Activated naive CD8-positive, alpha-beta T cell treated with anti-CD3 and anti-CD28 coated beads, Interleukin-2, amount 50 U/mL, for 16 hours (primary cell): ENCODE results near the gene NEAT1.

Experiments used
- DNase-seq: peaks from one replicate; pipeline ENCODE4 v3.0.0-alpha.2; 2020; ENCODE audit warnings: low read depth, low spot score

NEAT1 gene

DNA sequence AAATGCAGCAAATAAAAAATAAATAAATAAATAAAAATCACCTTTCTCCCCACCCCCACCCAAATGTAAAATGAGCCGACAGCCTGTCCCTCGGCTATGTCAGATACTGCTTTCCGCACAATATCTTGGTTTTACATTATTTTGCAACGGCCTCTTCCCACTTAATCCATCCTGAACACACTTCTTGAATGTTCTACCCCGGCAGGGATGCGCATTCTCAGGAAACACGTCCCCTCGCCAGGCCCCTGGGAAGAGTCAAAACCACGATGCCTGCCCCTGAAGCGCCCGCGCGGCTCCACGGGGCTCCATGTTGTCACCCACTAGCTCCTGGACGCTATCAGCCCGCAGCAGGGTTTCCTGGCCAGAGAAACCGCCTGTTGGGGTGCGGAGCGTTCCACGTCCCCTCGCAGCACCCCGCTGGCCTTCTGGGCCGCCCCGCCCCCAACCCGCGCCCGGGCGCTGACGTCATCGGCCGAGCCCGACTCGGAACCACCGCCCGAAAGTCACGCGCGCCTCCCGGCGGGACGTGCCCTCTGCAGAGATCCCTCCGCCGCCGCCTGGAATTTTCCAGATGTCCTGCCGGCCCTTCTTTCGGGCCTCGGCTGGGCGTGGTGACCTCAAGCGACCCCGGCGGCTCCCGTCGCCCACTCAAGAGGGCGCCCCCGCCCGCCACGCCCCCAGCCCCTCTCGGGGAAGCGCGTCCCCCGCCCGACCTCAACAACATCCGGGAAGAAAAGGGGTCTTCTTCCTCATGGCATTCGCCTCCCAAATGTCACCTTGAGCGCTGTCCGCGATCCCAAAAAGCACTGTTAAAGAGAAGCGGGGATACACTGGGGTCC lies 585 bp upstream of the NEAT1 start:
- DNase-seq, result peak; percentile 81

DNA sequence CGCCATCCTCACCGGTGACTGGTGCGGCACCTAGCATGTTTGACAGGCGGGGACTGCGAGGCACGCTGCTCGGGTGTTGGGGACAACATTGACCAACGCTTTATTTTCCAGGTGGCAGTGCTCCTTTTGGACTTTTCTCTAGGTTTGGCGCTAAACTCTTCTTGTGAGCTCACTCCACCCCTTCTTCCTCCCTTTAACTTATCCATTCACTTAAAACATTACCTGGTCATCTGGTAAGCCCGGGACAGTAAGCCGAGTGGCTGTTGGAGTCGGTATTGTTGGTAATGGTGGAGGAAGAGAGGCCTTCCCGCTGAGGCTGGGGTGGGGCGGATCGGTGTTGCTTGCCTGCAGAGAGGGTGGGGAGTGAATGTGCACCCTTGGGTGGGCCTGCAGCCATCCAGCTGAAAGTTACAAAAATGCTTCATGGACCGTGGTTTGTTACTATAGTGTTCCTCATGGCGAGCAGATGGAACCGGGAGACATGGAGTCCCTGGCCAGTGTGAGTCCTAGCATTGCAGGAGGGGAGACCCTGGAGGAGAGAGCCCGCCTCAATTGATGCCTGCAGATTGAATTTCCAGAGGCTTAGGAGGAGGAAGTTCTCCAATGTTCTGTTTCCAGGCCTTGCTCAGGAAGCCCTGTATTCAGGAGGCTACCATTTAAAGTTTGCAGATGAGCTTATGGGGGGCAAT lies 1.1 kb downstream of the NEAT1 start:
- DNase-seq, result no peak

DNA sequence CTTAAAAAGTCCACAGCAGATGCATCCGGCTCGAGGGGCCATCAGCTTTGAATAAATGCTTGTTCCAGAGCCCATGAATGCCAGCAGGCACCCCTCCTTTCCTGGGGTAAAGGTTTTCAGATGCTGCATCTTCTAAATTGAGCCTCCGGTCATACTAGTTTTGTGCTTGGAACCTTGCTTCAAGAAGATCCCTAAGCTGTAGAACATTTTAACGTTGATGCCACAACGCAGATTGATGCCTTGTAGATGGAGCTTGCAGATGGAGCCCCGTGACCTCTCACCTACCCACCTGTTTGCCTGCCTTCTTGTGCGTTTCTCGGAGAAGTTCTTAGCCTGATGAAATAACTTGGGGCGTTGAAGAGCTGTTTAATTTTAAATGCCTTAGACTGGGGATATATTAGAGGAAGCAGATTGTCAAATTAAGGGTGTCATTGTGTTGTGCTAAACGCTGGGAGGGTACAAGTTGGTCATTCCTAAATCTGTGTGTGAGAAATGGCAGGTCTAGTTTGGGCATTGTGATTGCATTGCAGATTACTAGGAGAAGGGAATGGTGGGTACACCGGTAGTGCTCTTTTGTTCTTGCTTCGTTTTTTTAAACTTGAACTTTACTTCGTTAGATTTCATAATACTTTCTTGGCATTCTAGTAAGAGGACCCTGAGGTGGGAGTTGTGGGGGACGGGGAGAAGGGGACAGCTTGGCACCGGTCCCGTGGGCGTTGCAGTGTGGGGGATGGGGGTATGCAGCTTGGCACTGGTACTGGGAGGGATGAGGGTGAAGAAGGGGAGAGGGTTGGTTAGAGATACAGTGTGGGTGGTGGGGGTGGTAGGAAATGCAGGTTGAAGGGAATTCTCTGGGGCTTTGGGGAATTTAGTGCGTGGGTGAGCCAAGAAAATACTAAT lies 1.9 kb downstream of the NEAT1 start:
- no peak for DNase-seq

DNA sequence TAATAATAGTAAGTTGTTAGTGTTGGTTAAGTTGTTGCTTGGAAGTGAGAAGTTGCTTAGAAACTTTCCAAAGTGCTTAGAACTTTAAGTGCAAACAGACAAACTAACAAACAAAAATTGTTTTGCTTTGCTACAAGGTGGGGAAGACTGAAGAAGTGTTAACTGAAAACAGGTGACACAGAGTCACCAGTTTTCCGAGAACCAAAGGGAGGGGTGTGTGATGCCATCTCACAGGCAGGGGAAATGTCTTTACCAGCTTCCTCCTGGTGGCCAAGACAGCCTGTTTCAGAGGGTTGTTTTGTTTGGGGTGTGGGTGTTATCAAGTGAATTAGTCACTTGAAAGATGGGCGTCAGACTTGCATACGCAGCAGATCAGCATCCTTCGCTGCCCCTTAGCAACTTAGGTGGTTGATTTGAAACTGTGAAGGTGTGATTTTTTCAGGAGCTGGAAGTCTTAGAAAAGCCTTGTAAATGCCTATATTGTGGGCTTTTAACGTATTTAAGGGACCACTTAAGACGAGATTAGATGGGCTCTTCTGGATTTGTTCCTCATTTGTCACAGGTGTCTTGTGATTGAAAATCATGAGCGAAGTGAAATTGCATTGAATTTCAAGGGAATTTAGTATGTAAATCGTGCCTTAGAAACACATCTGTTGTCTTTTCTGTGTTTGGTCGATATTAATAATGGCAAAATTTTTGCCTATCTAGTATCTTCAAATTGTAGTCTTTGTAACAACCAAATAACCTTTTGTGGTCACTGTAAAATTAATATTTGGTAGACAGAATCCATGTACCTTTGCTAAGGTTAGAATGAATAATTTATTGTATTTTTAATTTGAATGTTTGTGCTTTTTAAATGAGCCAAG lies 2.7 kb downstream of the NEAT1 start:
- peak; percentile 70 for DNase-seq

DNA sequence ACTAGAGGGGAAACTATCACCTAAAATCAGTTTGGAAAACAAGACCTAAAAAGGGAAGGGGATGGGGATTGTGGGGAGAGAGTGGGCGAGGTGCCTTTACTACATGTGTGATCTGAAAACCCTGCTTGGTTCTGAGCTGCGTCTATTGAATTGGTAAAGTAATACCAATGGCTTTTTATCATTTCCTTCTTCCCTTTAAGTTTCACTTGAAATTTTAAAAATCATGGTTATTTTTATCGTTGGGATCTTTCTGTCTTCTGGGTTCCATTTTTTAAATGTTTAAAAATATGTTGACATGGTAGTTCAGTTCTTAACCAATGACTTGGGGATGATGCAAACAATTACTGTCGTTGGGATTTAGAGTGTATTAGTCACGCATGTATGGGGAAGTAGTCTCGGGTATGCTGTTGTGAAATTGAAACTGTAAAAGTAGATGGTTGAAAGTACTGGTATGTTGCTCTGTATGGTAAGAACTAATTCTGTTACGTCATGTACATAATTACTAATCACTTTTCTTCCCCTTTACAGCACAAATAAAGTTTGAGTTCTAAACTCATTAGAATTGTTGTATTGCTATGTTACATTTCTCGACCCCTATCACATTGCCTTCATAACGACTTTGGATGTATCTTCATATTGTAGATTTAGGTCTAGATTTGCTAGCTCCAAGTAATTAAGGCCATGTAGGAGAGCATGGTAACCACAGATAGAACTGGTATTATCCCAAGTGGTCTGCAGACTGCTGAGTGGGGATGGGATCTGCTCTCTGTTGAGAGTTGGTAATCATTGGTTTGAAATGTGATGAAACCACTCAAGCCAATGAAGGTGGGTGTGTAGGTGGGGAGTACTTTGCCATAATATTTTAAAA lies 3.6 kb downstream of the NEAT1 start:
- no peak for DNase-seq

DNA sequence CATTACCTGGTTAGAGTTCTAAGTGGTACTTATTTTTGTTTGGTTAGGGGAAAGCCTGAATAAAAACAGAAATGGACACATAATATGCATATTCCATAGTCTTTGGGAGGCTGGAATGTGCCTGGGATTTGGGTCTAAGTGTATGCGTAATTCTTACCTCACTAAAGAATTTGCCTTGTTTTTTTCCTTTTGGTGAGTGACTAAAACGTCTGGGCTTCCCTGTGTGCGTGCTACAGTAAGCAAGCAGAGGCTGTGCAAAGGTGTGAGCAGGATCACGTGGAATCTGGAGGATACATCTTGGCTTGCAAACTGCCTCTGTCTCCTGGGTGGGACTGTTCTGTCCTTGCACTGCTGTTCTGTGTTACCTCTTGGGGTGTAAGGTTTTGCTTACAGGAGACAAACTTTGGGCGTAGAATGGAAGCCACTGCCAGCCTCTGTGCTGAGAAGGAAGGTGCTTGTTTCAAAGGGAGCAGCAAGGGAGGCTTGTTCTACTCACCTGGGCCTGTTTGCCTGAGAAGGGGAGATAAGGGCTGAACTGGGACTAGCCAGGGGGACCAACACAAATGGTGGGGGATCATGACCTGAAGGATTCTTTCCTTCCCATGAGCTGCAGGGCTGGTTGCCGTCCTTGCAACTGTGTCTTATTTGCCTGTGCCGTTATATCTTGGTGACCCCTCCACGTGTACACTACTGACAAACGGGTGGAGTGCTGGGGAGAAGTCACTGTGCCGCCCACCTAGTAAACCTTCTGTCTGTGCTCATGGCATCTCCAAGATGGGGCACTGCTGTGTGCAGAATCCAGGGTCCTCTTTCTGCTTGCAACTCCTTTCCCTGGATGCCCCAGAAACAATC lies 4.5 kb downstream of the NEAT1 start:
- no peak for DNase-seq

DNA sequence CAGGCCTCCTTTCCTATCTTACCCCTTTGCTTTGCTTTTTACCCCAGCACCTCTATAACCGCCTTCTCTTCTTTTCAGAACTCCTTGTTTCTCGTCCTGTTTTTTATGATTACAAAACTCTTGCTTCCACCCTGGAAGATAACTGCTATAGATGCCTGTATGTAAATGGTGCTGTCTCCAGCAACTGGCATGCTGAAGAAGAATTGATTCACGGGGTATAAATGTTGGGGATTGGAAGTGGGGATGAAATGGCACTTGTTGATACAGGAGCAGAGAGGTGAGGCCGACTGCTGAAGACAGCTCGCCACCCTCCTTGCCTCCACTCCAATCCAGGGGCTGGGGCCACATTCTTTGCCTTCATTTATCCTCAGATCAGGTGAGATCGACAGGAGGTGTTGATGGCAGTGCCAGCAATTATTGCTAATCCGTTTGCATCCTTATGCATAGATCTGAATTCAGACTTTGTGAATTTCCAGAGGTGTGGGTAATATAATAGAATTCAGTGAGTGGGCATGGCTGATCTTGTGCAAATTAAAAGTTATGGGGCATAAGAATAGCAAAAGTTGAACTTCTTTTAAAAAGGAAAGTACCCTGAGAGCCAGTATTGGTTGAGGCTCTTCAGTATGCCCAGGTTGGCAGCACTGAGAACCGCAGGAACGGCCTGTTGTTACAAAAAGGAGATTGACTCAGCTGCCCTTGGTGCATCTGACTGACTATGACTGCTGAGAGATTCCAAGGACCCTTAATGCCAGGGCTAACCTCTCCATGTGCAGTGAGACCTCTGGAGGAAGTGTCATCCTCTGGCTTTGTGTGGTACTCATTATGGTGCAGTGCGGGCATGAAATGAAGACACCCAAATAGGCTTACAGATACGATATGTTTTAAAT lies 5.3 kb downstream of the NEAT1 start:
- no peak for DNase-seq

DNA sequence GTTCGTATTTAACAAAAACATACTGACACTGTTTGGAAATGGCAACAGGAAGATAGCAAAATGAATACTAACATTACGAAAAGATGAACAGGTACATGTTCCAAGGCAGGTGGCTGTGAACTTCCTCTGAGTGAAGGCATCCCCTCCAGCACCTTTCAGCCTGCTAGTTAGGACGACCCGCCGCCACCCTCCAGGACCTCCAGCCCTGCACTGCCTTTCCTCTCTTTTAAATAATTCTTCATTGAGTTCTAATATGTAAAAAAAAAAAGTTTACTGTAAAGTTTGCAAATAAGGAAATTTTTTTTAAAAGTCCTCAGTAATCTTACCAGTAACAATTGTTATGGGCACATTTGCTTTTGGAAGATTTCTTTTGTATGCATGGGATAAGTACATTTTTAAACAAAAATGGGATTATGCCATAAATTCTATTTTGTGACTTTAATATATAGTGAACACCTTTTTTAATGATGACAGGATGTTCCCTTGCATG lies 6.0 kb downstream of the NEAT1 start:
- DNase-seq, result no peak

DNA sequence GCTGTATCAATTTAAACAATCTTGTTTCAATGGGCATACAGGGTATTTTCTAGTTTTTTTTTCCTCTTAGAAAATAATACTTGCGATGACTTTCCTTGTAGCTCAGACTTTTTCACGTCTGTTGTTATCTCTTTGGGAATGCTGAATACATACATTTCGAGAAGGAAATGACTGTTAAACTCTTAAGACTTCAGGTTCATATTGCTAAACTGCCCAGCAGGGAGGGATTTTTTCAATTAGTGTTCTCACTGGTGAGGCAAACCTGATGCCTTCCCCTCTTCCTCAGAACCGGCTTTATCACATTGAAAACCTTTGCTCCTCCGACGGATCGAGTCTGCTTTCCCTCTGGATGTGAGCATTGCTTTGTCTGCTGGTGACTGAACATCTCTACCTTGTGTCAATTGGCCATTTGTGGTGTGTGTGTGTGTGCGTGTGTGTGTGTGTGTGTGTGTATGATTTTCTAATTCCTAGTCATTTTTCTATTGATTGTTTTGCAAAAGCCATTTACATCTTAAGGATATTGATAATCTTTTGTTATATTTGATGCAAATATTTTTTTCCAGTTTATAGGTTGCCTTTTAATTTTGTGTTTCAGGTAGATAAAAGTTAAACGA lies 6.6 kb downstream of the NEAT1 start:
- no peak for DNase-seq

DNA sequence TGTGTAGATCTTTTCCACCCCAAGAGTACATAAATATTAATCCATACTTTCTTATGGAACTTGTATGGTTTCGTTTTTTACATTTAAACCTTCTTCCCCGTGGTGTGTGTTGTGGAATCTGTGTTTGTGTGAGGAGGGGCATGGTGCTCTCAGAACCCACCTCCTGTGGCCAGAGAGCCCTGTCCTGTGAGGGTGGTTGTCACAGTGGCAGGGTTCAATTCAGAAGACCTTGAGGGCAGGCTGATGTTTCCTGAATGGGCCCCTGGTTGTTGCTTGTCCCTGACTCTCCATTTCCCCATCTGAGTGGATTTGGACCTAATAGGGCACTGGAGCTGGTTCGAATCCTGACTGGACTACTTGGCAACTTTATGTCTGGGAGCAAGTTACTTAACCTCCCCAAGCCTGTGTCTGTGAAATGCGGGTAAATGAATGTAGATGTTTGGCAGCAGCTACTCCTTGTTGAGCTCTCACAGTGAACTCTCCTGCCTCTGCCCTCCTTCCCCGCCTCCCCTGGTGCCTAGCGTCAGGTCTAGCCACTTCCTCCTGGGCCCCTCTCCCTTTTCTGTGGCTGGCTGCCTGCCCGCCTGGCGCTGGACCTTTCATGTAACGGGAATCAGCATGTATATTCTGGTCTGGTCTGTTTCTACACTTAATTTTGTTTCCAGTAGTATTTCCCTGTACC lies 7.3 kb downstream of the NEAT1 start:
- no peak for DNase-seq

DNA sequence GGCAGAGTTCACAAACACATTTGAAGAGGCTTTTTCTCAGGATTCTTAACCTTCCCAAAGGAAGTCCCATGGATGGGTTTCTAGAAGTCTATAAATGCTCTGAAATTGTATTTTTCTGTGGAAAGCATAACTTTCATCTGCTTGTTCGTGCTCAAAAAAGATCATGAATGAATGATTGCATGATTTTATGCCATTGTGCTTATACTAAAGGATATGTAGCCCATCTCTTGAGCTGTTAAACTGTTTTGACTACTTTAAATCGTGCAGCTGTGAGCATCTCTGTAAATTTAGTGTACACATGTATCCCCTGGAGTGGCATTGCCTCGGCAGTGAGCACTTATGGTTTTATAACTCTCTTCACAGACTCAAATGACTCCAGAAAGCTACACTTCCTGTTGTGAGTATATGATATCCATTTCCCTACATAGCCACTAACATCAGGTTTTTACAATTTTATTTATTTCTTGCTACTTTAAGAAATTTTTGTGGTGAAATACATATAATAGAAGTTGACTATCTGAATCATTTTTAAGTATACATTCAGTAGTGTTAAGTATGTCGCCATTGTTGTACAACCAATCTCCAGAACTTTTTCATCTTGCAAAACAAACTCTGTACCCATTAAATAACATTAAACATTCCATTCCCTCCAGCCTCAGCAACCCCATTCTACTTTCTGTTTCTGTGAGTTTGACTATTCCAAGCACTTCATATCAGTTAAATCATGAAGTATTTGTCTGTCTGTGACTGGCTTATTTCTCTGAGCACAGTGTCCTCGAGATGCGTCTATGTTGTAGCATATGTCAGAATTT lies 8.0 kb downstream of the NEAT1 start:
- DNase-seq, result no peak

DNA sequence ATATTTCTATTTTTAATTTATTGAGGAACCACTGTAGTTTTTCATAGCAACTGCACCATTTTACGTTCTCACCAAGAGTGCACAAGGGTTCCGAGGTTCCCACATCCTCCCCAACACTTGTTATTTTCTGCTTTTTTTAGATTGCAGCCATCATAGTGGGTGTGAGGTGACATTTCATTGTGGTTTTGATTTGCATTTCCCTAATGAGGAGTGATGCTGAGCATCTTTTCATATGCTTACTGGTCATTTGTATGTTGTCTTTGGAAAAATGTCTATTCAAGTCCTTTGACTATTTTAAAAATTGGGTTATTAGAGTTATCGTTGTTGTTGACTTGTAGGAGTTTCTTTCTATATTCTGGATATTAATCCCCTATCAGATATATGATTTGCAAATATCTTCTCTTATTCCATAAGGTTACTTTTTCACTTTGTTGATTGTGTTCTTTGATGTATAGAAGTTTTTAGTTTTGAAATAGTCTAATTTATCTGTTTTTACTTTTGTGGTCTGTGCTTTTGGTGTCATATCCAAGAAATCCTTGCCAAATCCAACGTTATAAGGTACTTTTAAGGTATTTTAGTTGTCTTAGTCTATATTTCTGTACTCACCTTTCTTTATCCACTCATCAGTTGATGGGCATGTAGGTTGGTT lies 9.0 kb downstream of the NEAT1 start:
- no peak for DNase-seq

DNA sequence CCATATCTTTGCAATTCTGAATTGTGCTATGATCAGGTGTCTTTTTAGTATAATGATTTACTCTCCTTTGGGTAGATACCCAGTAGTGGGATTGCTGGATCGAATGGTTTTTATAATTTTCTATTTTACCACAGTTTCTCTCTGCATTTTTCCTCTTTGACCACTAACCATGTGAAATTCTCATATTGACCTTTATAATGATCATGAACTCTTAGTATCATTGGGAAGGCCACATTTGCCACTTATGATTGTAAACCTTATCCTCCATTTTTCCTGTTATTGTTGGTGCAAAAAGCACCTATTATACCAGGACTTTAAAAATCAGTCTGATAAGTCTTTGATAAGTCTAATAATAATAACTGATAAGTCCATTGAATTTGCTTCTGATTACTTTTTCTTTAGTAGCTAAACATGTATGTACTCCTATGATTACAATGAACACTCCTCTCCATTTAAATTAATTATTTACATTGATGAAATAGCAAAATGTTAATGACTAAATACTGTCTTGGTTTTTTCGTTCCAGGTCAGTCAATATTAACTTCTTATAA lies 9.6 kb downstream of the NEAT1 start:
- DNase-seq, result no peak

DNA sequence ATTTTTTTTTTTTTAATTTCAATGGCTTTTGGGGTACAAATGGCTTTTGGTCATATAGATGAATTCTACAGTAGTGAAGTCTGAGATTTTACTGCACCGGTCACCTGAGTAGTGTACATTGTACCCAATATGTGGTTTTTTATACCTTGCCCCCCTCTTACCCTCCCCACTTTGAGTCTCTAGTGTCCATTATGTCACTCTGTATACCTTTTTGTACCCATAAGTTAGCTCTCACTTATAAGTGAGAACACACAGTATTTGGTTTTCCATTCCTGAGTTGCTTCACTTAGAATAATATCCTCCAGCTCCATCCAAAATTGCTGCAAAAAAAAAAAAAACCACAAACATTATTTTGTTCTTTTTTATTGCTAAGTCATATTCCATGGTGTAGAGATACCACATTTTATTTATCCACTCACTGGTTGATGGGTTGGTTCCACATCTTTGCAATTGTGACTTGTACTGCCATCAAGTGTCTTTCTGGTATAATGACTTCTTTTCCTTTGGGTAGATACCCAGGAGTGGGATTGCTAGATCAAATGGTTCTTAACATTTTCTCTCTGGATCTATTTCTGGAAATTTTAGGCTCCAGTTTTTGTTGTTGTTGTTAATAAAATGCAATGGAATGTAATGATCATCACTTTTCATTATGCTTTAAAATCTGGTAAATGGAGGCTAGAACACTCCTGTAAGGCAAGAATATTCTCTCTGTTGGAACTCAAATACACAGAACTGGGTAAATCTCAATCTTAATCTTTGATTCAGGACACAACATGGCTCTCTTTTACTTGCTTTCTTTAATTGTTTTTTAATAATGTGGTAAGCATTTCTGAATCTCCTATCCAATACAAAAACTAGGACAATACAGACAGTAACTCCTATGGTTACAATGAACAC lies 10.3 kb downstream of the NEAT1 start:
- DNase-seq, result no peak
